ENCODE data around the gene HSPG2.
A peak's percentile ranks its signal among the peaks of the same experiment; 100 is the strongest.
"Not testable (repeated sequence)": the region's sequence is repeated elsewhere in the genome, so short reads cannot be mapped to it uniquely, and the experiment has no call there.

The HSPG2 gene

DNA sequence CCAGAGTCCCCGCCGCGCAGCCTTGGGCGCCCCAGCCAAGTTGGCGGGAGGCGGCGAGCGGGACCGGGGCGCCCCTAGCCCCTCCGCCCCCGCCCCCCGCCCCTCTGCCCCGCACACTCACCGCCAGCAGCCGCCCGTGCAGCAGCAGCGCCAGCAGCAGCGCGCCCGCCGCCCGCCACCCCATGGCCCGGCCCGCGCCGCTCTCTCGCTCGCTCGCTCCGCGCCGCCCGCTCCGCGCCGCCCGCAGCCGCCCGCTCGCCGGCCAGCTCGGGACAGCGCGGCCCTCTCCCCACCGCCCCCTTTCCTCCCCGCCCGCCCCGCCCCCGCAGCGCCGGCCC lies at the start of gene HSPG2:
HSPG2 (minus strand) TSS at position 277 of the 338 bp plus-strand sequence; CDS start at position 184, 93 bp downstream.
- Mint-ChIP-seq H3K4me1 (peaks cover 22% of the 10 kb centered on the region), H3K36me3 (ENCODE audit: low read depth) (no peaks in the 10 kb centered on the region), H3K4me3 (peak within 1 kb of the TSS; percentile 79), H3K9me3 (no peaks in the 10 kb centered on the region), H3K27me3 (peaks cover 15% of the 10 kb centered on the region), H3K27ac (peak within 1 kb of the TSS; percentile 80)
- ATAC-seq (peak; percentile 29), DNase-seq (no peak)

GRCh38 chr1:21986386-21986785 lies 49.3 kb upstream of the HSPG2 start:
- H3K27me3 Mint-ChIP-seq; ATAC-seq; DNase-seq; H3K4me3 Mint-ChIP-seq; H3K4me1 Mint-ChIP-seq; H3K9me3 Mint-ChIP-seq; H3K36me3 Mint-ChIP-seq (ENCODE audit: low read depth); H3K27ac Mint-ChIP-seq: not testable (repeated sequence)

- not testable (repeated sequence) for H3K4me3 Mint-ChIP-seq; H3K27ac Mint-ChIP-seq; H3K27me3 Mint-ChIP-seq; H3K9me3 Mint-ChIP-seq; H3K36me3 Mint-ChIP-seq (ENCODE audit: low read depth); ATAC-seq; H3K4me1 Mint-ChIP-seq; DNase-seq
These were observed 48.8 kb upstream of the HSPG2 start for GRCh38 chr1:21985893-21986292.

GRCh38 chr1:21983539-21983938 lies 46.4 kb upstream of the HSPG2 start:
- not testable (repeated sequence) for ATAC-seq; H3K36me3 Mint-ChIP-seq (ENCODE audit: low read depth); H3K9me3 Mint-ChIP-seq; H3K4me1 Mint-ChIP-seq; H3K4me3 Mint-ChIP-seq; H3K27ac Mint-ChIP-seq; H3K27me3 Mint-ChIP-seq; DNase-seq

GRCh38 chr1:21982122-21982521 lies 45.0 kb upstream of the HSPG2 start:
- ATAC-seq; DNase-seq; H3K36me3 Mint-ChIP-seq (ENCODE audit: low read depth); H3K27me3 Mint-ChIP-seq; H3K9me3 Mint-ChIP-seq; H3K4me3 Mint-ChIP-seq; H3K4me1 Mint-ChIP-seq; H3K27ac Mint-ChIP-seq: not testable (repeated sequence)

DNA sequence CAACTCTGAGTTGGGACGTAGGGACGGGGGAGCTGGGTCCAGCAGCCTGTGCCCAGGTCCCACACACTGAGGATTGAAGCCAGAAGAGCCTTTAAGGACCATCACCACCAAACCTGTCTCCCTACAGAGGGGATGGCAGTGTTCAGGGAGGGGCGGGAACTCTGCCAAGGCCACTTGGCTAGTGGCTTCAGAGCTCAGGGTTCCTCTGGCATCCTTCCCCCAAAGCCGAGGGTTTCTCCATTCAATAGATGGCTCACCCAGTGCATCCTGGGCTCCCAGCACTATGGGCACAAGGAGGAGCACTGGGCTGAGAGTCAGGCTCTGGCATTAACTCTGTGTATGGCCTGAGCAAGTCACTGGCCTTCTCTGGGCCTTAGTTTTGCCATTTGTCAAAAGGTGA lies 44.1 kb upstream of the HSPG2 start:
- H3K9me3 Mint-ChIP-seq; H3K4me3 Mint-ChIP-seq; DNase-seq; H3K4me1 Mint-ChIP-seq; H3K27ac Mint-ChIP-seq; ATAC-seq; H3K27me3 Mint-ChIP-seq; H3K36me3 Mint-ChIP-seq (ENCODE audit: low read depth): not testable (repeated sequence)

GRCh38 chr1:21980515-21981220 lies 43.6 kb upstream of the HSPG2 start:
- H3K36me3 Mint-ChIP-seq (ENCODE audit: low read depth); H3K27me3 Mint-ChIP-seq; H3K27ac Mint-ChIP-seq; H3K4me1 Mint-ChIP-seq; H3K9me3 Mint-ChIP-seq; H3K4me3 Mint-ChIP-seq: not testable (repeated sequence)
- ATAC-seq = peak; percentile 73
- peak; percentile 16 for DNase-seq

- H3K4me1 Mint-ChIP-seq; H3K27ac Mint-ChIP-seq; H3K36me3 Mint-ChIP-seq (ENCODE audit: low read depth); H3K4me3 Mint-ChIP-seq; H3K27me3 Mint-ChIP-seq; H3K9me3 Mint-ChIP-seq; DNase-seq; ATAC-seq: not testable (repeated sequence)
These were observed 41.1 kb upstream of the HSPG2 start for GRCh38 chr1:21978209-21978608.

DNA sequence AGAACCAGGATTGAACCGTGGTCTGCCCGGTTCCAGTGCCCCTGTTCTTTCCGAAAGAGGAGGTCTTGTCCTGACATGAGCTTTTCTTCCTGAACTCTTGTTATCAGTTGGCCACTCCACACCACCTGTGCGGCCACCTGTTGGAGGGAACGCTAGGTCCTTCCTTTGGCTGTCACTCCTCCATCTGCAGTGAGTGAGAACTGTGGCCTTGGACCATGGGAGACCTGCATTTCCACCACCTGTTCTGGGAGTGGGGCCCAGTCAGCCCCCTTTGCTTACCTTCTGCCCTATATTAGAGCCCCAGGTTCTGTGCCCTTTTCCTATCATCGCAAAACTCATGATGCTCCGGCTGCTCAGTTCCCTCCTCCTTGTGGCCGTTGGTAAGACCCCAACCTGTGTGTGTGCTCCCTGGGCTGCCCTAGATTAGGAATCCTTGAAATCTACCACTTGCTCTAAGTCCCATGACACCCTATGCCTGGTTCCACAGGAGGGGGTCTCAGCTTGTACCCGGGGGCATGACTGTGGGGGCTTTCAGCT lies 39.7 kb upstream of the HSPG2 start, which contains the start of gene CELA3B:
CELA3B (plus strand) TSS at position 320 of the 537 bp plus-strand sequence; CDS start at position 338, 18 bp downstream.
- not testable (repeated sequence) for DNase-seq; H3K9me3 Mint-ChIP-seq; H3K4me3 Mint-ChIP-seq; ATAC-seq; H3K4me1 Mint-ChIP-seq; H3K36me3 Mint-ChIP-seq (ENCODE audit: low read depth); H3K27ac Mint-ChIP-seq; H3K27me3 Mint-ChIP-seq

DNA sequence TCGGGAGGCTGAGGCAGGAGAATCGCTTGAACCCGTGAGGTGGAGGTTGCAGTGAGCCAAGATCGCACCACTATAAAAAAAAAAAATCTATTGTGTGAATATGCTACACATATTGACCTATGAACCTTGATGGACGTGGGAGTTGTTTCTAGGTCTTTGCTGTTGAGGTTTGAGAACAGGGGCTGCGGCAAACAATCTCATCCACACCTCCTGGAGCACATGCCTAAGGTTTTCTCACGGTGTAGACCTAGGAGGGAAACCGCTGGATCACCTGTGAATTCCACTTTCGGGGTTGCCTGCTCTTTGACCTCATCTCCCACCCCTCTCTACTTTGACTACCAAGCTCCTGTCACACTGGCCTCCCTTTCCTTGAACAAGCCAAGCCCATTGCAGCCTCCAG lies 38.2 kb upstream of the HSPG2 start:
- H3K4me1 Mint-ChIP-seq; H3K27ac Mint-ChIP-seq; H3K27me3 Mint-ChIP-seq; H3K4me3 Mint-ChIP-seq; ATAC-seq; H3K9me3 Mint-ChIP-seq; H3K36me3 Mint-ChIP-seq (ENCODE audit: low read depth); DNase-seq: not testable (repeated sequence)

- H3K4me1 Mint-ChIP-seq; ATAC-seq; H3K36me3 Mint-ChIP-seq (ENCODE audit: low read depth); H3K9me3 Mint-ChIP-seq; H3K27ac Mint-ChIP-seq; DNase-seq; H3K27me3 Mint-ChIP-seq; H3K4me3 Mint-ChIP-seq: not testable (repeated sequence)
These were observed 37.6 kb upstream of the HSPG2 start for GRCh38 chr1:21974699-21975098.

- not testable (repeated sequence) for H3K4me1 Mint-ChIP-seq; H3K4me3 Mint-ChIP-seq; ATAC-seq; H3K36me3 Mint-ChIP-seq (ENCODE audit: low read depth); DNase-seq; H3K27me3 Mint-ChIP-seq; H3K27ac Mint-ChIP-seq; H3K9me3 Mint-ChIP-seq
These were observed 36.8 kb upstream of the HSPG2 start for GRCh38 chr1:21973948-21974347.

DNA sequence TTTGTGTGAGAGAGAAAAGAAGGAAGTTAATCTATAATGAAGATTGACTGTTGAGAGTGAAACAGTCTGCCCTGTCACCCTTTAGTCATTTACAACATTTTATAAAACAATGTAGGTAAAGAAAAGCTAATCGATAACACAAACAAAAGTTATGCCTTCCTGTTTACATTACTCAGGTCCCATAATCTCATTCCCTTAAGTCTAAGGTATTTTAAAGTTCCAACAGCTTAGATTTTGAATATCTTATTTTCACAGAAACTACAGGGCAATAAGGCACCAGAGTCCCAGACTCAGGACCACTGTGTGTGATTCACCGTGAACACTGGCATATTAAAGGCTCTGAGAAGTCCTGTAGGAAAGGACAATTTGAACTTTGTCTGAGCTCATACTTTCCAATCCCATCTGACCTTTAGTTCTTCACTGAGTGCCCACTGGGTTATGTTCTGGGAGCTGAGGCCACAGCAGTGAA lies 35.9 kb upstream of the HSPG2 start:
- not testable (repeated sequence) for H3K36me3 Mint-ChIP-seq (ENCODE audit: low read depth); H3K4me3 Mint-ChIP-seq; DNase-seq; H3K27me3 Mint-ChIP-seq; H3K4me1 Mint-ChIP-seq; H3K9me3 Mint-ChIP-seq; ATAC-seq; H3K27ac Mint-ChIP-seq

GRCh38 chr1:21970523-21970922 lies 33.4 kb upstream of the HSPG2 start:
- not testable (repeated sequence) for H3K9me3 Mint-ChIP-seq; H3K27ac Mint-ChIP-seq; ATAC-seq; H3K4me3 Mint-ChIP-seq; H3K27me3 Mint-ChIP-seq; H3K4me1 Mint-ChIP-seq; H3K36me3 Mint-ChIP-seq (ENCODE audit: low read depth); DNase-seq

- H3K4me1 Mint-ChIP-seq; H3K9me3 Mint-ChIP-seq; ATAC-seq; H3K27me3 Mint-ChIP-seq; H3K36me3 Mint-ChIP-seq (ENCODE audit: low read depth); DNase-seq; H3K27ac Mint-ChIP-seq; H3K4me3 Mint-ChIP-seq: not testable (repeated sequence)
These were observed 32.0 kb upstream of the HSPG2 start for GRCh38 chr1:21969066-21969465.
